Measurements from ENCODE around the gene TMEM215.

- no peak for TF ChIP-seq CTCF (IDR thresholded peaks at IDR 0.05; ENCODE audit: low read depth, low read length)
- TF ChIP-seq POLR2A (IDR thresholded peaks at IDR 0.05; ENCODE audit: extremely low read depth, insufficient read length) = no peak
- TF ChIP-seq MYC (IDR thresholded peaks at IDR 0.05; ENCODE audit: low read depth, low read length) = no peak
- TF ChIP-seq MAX (IDR thresholded peaks at IDR 0.05; ENCODE audit: low read depth, low read length) = no peak
Measured at GRCh38 chr9:32735476-32735875, 47.9 kb upstream of the TMEM215 start.

Data from NB4 (cell line).